ENCODE measurements around the gene HLA-G.

DNA sequence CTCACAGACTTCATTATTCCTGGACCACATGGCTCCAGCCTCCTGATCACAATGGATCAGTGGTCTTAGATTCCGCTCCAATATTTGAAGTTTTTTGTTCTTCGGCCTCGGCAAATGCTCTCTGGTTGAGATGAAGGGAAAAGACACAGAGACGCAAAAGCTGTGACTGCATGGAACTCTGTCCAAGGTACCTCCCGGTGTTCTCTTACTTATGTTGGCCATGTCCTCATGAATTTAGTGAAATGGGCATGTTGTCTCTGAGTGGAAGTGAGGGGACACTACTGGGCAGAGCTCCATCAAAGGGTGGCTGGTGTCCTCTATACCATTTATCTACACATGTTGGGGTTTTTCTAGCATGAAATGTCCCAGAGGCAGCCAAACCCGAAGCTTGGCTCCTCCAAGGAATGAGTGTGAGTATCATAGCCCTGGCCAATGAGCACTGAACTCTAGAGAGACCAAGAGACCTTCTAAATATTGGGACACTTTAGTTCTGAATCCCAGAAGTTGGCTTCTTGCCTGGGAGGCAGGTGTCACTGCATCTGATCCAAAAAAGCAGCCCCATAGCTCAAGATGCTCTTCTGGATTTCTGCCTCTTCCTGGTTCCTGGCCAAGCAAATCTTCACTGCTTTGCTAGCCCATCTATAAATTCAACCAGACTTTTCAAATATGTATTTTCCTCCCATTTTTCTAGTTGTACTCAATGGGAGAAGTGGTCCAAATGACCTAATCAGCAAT lies 34.1 kb downstream of the HLA-G start:
- TF ChIP-seq POLR2A (IDR thresholded peaks at IDR 0.05) (no peak), POLR2AphosphoS5 (IDR thresholded peaks at IDR 0.05) (no peak)
- TF ChIP-seq, protein P1, sequence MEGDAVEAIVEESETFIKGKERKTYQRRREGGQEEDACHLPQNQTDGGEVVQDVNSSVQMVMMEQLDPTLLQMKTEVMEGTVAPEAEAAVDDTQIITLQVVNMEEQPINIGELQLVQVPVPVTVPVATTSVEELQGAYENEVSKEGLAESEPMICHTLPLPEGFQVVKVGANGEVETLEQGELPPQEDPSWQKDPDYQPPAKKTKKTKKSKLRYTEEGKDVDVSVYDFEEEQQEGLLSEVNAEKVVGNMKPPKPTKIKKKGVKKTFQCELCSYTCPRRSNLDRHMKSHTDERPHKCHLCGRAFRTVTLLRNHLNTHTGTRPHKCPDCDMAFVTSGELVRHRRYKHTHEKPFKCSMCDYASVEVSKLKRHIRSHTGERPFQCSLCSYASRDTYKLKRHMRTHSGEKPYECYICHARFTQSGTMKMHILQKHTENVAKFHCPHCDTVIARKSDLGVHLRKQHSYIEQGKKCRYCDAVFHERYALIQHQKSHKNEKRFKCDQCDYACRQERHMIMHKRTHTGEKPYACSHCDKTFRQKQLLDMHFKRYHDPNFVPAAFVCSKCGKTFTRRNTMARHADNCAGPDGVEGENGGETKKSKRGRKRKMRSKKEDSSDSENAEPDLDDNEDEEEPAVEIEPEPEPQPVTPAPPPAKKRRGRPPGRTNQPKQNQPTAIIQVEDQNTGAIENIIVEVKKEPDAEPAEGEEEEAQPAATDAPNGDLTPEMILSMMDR (IDR thresholded peaks at IDR 0.05) = no peak

All from prostate gland (tissue), 2 donors.